ENCODE measurements around the gene OXCT2. TPM values are rescaled to one million over a fixed set of nuclear protein-coding genes. Genes with fewer than 3 reads are reported as not detected.
A peak's percentile ranks its signal among the peaks of the same experiment; 100 is the strongest.
"Not testable (repeated sequence)": the region's sequence is repeated elsewhere in the genome, so short reads cannot be mapped to it uniquely, and the experiment has no call there.

The OXCT2 gene
- total RNA-seq, 2 donors from 2014 or later = 3.4 to 4.1 TPM

DNA sequence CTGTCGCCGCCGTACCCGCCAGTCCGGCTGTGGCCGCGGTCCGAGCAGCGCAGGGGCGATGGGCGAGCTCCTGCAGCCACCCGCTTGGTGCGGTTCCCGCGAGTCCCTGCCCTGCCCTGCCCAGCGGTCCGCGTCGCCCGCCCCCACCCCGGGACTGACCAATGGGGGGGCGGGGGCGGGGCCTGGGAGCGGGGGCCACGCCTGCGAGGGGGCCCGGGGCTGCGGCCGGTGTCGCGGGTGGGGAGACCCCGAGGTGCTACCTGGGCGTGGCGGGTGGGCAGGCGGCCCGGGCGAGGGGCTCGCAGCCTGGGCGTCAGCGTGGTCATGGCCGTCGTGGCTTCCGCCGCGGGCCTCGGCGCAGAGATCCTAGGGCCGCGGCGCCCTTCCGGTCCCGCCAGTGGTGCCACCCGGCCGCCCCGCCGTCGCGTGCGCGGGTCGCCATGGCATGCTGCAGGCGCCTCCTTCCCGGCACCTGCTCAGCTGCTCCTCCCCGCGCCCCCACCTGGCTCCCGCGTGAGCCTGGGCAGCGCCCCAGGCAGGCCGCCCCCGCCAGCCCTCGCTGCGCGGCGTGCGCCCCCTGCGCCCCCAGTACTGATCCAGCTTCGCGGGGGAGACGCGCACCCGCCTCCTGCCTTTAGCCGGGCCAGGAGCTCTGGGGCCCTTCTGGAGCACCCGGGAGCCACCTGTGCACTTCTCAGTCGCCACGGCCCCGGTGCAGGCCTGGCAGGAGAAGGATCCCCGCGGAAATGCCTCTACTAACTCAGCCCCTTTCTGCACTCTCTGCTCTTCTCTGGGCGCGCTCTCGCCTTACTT, 17.8 kb upstream of the OXCT2 start, which contains the start of gene BMP8B:
BMP8B (minus strand) TSS at position 108 of the 813 bp plus-strand sequence. CDS start 380 bp downstream, outside the sequence.
- Histone ChIP-seq H3K4me3 (peak within 1 kb of the TSS; percentile 70), H3K27ac (no peak within 1 kb of the TSS), H3K36me3 (no peaks in the 10 kb centered on the region), H3K27me3 (replicated peaks; ENCODE audit: insufficient read depth) (no peaks in the 10 kb centered on the region), H3K4me1 (ENCODE audit: control insufficient read depth in 1 of 2, low read depth in 2 of 2) (peaks cover 0 to 5% of the 10 kb centered on the region in 2 donors), H3K9me3 (no peaks in the 10 kb centered on the region)
- TF ChIP-seq, protein P1, sequence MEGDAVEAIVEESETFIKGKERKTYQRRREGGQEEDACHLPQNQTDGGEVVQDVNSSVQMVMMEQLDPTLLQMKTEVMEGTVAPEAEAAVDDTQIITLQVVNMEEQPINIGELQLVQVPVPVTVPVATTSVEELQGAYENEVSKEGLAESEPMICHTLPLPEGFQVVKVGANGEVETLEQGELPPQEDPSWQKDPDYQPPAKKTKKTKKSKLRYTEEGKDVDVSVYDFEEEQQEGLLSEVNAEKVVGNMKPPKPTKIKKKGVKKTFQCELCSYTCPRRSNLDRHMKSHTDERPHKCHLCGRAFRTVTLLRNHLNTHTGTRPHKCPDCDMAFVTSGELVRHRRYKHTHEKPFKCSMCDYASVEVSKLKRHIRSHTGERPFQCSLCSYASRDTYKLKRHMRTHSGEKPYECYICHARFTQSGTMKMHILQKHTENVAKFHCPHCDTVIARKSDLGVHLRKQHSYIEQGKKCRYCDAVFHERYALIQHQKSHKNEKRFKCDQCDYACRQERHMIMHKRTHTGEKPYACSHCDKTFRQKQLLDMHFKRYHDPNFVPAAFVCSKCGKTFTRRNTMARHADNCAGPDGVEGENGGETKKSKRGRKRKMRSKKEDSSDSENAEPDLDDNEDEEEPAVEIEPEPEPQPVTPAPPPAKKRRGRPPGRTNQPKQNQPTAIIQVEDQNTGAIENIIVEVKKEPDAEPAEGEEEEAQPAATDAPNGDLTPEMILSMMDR (IDR thresholded peaks at IDR 0.05) = no peak
- ATAC-seq (ENCODE audit: insufficient number of reproducible peaks, low FRiP score, low read depth) (no peak), DNase-seq (ENCODE audit: low spot score) (no peak)

GRCh38 chr1:39788426-39788757, 17.2 kb upstream of the OXCT2 start:
- Histone ChIP-seq H3K4me1 (ENCODE audit: control insufficient read depth in 1 of 2, low read depth in 2 of 2) (peaks cover 0 to 5% of the 10 kb centered on the region in 2 donors), H3K9me3 (no peaks in the 10 kb centered on the region), H3K4me3 (peak overlapping the region; percentile 70), H3K36me3 (no peaks in the 10 kb centered on the region), H3K27ac (no peak overlapping the region), H3K27me3 (replicated peaks; ENCODE audit: insufficient read depth) (no peaks in the 10 kb centered on the region)
- no peak for DNase-seq (ENCODE audit: low spot score)
- TF ChIP-seq, protein P1 (IDR thresholded peaks at IDR 0.05) = no peak
- no peak for ATAC-seq (ENCODE audit: insufficient number of reproducible peaks, low FRiP score, low read depth)

GRCh38 chr1:39787964-39788363, 16.8 kb upstream of the OXCT2 start:
- DNase-seq (ENCODE audit: low spot score); H3K4me1 ChIP-seq (ENCODE audit: control insufficient read depth in 1 of 2, low read depth in 2 of 2); H3K27ac ChIP-seq; H3K9me3 ChIP-seq; H3K4me3 ChIP-seq; H3K36me3 ChIP-seq; ATAC-seq (ENCODE audit: insufficient number of reproducible peaks, low FRiP score, low read depth); H3K27me3 ChIP-seq (replicated peaks; ENCODE audit: insufficient read depth): not testable (repeated sequence)

DNA sequence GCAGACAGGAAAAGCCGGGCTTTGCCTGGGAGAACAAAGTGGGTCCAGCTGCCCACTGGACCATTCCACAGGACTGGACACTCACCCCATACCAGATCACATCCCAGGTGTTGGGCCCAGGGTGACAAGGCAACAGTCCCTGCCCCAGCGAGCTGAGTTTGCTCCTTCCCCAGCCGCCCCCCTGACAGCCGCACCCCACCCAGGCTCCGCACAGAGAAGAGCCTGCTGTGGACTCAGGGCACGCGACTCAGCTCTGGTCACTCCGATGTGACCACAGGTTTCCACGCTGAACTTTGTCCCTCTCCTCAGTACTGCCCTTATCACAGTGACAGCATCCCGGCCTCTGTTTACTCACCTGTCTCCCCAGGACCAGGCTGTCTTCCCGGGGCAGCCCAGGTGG, 16.3 kb upstream of the OXCT2 start:
- no peaks in the 10 kb centered on the region for H3K9me3 ChIP-seq
- no peak overlapping the region for H3K4me3 ChIP-seq

DNA sequence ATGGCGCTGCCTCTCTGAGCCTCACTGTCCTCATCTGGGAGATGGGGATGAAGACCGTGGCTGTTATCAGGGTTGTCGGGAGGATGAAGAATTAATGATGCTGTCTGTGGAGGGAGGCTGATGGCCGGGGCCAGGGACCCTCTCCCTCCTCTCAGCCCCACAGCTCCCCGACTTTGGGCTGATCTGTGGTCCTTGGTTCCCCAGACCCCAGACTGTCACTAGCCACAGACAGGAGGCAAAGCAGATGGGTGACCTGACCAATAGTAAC, 15.9 kb upstream of the OXCT2 start:
- H3K36me3 ChIP-seq; H3K4me1 ChIP-seq (ENCODE audit: control insufficient read depth in 1 of 2, low read depth in 2 of 2); H3K27ac ChIP-seq; H3K27me3 ChIP-seq (replicated peaks; ENCODE audit: insufficient read depth); H3K4me3 ChIP-seq; H3K9me3 ChIP-seq; ATAC-seq (ENCODE audit: insufficient number of reproducible peaks, low FRiP score, low read depth); DNase-seq (ENCODE audit: low spot score): not testable (repeated sequence)

More for the DNA sequence above, 16.3 kb upstream of the OXCT2 start:
- H3K36me3 ChIP-seq = no peaks in the 10 kb centered on the region
- H3K27me3 ChIP-seq (replicated peaks; ENCODE audit: insufficient read depth) = no peaks in the 10 kb centered on the region
- DNase-seq (ENCODE audit: low spot score) (no peak), ATAC-seq (ENCODE audit: insufficient number of reproducible peaks, low FRiP score, low read depth) (no peak)
- TF ChIP-seq, protein P1 (IDR thresholded peaks at IDR 0.05) = no peak
- no peak overlapping the region for H3K27ac ChIP-seq
- peaks cover 0 to 5% of the 10 kb centered on the region in 2 donors for H3K4me1 ChIP-seq (ENCODE audit: control insufficient read depth in 1 of 2, low read depth in 2 of 2)

DNA sequence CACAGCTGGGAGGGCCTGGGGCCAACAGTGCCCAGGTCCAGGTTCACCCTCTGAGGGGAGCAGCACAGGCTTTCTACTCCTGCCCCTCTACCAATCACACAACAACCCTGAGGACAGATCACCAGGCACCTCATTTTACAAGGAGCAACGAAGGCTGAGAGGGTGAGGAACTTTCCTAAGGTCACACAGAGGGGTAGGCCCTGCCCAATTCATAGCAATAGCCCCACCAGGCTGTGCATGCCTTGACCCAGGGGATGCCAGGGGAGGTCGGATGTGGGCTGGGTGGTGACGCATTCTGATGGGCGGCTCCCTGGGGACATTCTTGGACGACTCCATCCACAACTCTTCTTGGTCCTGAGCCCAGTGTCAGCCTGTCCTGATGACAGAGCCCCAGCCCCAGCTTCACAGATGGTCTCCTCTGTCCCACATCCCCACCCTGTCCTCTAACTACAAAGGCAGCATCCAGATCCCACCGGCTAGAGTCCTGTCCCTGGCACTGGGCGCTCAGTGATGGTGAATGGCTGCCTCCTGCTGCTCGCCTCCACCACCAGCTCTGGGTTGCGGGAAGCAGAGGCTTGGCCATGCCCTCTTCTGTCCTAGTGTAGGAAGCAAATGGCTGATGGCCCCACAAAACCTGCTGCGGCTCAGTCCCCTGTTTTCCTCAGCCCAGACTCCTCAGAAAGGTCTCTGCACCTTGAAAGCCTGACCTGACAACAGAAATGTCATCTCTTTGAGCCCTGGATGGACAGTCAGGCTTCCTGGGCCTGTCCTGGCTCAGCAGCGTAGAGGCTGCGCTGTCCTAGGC, 15.4 kb upstream of the OXCT2 start:
- not testable (repeated sequence) for DNase-seq (ENCODE audit: low spot score); ATAC-seq (ENCODE audit: insufficient number of reproducible peaks, low FRiP score, low read depth); H3K27me3 ChIP-seq (replicated peaks; ENCODE audit: insufficient read depth); H3K9me3 ChIP-seq; H3K27ac ChIP-seq; H3K36me3 ChIP-seq; H3K4me3 ChIP-seq; H3K4me1 ChIP-seq (ENCODE audit: control insufficient read depth in 1 of 2, low read depth in 2 of 2)

DNA sequence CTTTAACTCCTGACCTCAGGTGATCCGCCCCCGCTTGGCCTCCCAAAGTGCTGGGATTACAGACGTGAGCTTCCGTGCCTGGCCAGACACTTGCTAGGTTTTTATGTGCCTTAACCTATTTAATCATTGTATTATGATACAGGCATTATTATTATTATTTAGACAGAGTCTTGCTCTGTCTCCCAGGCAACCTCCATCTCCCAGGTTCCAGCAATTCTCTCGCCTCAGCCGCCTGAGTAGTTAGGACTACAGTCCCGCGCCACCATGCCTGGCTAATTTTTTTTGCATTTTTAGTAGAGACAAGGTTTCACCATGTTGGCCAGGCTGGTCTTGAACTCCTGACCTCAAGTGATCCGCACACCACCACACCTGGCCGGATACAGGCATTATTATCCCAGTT, 11.5 kb upstream of the OXCT2 start:
- not testable (repeated sequence) for H3K4me3 ChIP-seq; DNase-seq (ENCODE audit: low spot score); H3K4me1 ChIP-seq (ENCODE audit: control insufficient read depth in 1 of 2, low read depth in 2 of 2); H3K27ac ChIP-seq; H3K9me3 ChIP-seq; H3K36me3 ChIP-seq; ATAC-seq (ENCODE audit: insufficient number of reproducible peaks, low FRiP score, low read depth); H3K27me3 ChIP-seq (replicated peaks; ENCODE audit: insufficient read depth)

All from thoracic aorta (tissue), 2 donors.